Muscle of back (tissue), 13 donors: ENCODE results near the gene MTHFD2. TPM values are rescaled to one million over a fixed set of nuclear protein-coding genes. Genes with fewer than 3 reads are reported as not detected.
"Not testable (repeated sequence)": the region's sequence is repeated elsewhere in the genome, so short reads cannot be mapped to it uniquely, and the experiment has no call there.

Experiments
- DNase-seq, 3 donors: peaks; one replicate each; pipeline versions ENCODE4 v3.0.0 to v3.0.0-alpha.2; 2013
- long read RNA-seq, 9 donors: transcript quantifications; one replicate each; lab custom pipeline, GENCODE V29; 2026
- polyA plus RNA-seq, 10 donors: library from polyadenylated mRNA; unstranded; fragments of 120-200 nt; gene quantifications; one replicate each; pipeline ENCODE4 v1.2.1, GENCODE V29; 2013; ENCODE audit not compliant: insufficient read length in 10 of 10

MTHFD2 gene
- 10 to 100 TPM; 25.3 to 36.8 (median 31.3) TPM for polyA plus RNA-seq
- long read RNA-seq, donor 1, full-length matches to known transcripts: 6 of 6 reads
- long read RNA-seq, donor 1, partial matches to known transcripts: 0 of 6 reads
- long read RNA-seq, donor 1, other reads (novel, unspliced or antisense): 0 of 6 reads
- long read RNA-seq, donor 2, full-length matches to known transcripts: 9 of 20 reads
- long read RNA-seq, donor 2, partial matches to known transcripts: 6 of 20 reads
- long read RNA-seq, donor 2, other reads (novel, unspliced or antisense): 5 of 20 reads
- long read RNA-seq, donor 3: 0 reads
- long read RNA-seq, donor 4, full-length matches to known transcripts: 8 of 8 reads
- long read RNA-seq, donor 4, partial matches to known transcripts: 0 of 8 reads
- long read RNA-seq, donor 4, other reads (novel, unspliced or antisense): 0 of 8 reads
- long read RNA-seq, donor 5, full-length matches to known transcripts: 11 of 11 reads
- long read RNA-seq, donor 5, partial matches to known transcripts: 0 of 11 reads
- long read RNA-seq, donor 5, other reads (novel, unspliced or antisense): 0 of 11 reads
- long read RNA-seq, donor 6, full-length matches to known transcripts: 9 of 31 reads
- long read RNA-seq, donor 6, partial matches to known transcripts: 22 of 31 reads
- long read RNA-seq, donor 6, other reads (novel, unspliced or antisense): 0 of 31 reads
- long read RNA-seq, donor 7, full-length matches to known transcripts: 4 of 4 reads
- long read RNA-seq, donor 7, partial matches to known transcripts: 0 of 4 reads
- long read RNA-seq, donor 7, other reads (novel, unspliced or antisense): 0 of 4 reads
- long read RNA-seq, donor 8, full-length matches to known transcripts: 7 of 13 reads
- long read RNA-seq, donor 8, partial matches to known transcripts: 6 of 13 reads
- long read RNA-seq, donor 8, other reads (novel, unspliced or antisense): 0 of 13 reads
- long read RNA-seq, donor 9, full-length matches to known transcripts: 2 of 2 reads
- long read RNA-seq, donor 9, partial matches to known transcripts: 0 of 2 reads
- long read RNA-seq, donor 9, other reads (novel, unspliced or antisense): 0 of 2 reads

- peak; percentile 91 to 97 (median 96) for DNase-seq
Measured at GRCh38 chr2:74198461-74199274, at the start of gene MTHFD2. TSS of gene MTHFD2 (plus strand) at chr2:74198615. CDS start at chr2:74198642, 27 bp downstream.

DNA sequence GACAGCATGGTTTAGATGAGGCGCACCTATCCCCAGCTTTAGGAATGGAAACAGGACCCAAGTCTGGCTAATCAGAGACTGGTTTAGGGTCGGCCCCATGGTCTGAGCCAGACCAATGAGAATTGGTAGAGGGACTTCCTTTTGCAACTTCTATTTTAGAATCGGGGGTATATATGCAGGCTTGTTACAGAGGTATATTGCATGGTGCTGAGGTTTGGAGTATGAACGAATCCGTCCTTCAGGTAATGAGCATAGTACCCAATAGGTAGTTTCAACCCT lies 49.2 kb upstream of the MTHFD2 start:
- no peak for DNase-seq

DNA sequence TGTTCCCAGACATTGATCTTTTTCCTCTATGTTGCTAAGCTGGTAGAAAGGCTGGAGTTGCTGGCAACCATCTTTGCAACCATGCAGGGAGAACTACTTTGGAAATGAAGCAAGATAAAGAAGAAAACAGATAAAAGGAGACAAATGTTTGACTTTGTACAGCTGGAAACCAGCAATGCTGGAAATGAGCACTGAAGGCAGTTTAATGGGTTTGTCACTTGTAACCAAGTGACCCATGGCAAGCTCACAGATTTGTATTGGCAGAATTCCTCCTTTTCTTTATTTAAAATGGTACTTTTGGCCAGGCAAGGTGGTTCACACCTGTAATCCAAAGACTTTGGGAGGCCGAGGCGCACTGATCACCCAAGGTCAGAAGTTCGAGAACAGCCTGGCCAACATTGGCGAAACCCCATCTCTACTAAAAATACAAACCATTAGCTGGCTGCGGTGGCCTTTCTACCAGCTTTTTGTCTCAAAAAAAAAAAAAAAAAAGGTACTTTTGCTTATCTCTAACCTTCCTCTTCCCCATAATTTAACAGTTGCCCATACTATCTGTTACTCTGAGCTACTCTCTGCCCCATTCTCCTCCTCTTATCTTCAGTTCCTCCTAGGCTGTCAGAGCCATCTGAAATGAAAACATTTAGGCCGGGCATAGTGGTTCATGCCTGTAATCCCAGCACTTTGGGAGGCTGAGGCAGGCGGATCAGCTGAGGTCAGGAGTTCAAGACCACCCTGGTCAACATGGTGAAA lies 48.7 kb upstream of the MTHFD2 start:
- no peak for DNase-seq

- DNase-seq: no peak
Measured at GRCh38 chr2:74152954-74153353, 45.5 kb upstream of the MTHFD2 start.

GRCh38 chr2:74155830-74156229 lies 42.6 kb upstream of the MTHFD2 start:
- no peak for DNase-seq

DNA sequence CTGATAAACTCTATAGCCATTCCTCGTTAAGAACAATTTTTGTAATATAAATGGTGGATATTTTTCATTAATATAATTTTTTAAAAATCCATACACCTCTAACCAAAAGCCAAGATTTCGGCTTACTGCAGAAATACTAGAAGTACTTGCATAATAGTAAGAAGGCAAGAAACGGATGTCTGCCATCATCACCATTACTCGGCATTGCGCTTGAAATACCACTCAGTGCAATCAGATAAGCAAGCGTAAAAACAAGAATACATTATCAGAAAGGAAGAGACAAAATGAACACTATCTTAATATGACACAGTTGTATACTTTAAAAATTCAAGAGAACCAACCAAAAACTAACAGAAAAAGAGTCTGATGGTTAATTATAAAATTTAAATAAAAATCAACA lies 35.5 kb upstream of the MTHFD2 start:
- no peak for DNase-seq

DNA sequence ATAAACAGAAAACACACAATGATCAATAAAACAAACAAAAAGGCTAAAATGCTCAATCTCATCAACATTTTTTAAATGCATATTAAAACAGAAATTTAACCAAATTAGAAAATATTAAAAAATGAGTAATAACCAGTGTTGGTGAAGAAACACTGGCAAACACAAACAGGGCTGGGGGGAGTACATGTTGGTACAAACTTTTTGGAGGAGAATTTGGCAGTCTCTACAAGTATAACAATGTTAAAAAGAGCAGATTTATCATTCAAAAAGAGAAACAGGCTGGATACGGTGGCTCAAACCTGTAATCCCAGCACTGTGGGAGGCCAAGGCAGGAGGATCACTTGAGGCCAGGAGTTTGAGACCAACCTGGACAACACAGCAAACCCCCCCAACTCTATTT lies 33.7 kb upstream of the MTHFD2 start:
- DNase-seq: no peak

DNA sequence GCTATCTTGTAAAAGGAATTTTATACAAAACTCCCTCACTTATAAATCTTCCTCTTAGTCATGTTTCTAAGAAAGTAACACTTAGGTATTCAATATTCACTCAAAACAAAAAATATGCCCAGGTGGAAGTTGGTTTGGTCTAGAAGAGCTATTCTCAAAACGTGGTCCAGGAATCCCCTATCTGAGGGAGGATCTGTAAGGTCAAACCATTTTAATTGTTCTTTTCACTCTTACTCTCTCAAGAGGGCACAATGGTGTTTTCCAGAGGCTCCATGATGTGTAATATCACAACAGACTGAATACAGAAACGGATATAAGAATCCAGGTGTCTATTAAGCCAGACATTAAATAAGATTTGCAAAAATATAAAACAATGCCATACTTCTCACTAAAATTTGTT lies 29.7 kb upstream of the MTHFD2 start:
- no peak for DNase-seq

GRCh38 chr2:74174909-74175308 lies 23.5 kb upstream of the MTHFD2 start:
- DNase-seq: no peak

DNA sequence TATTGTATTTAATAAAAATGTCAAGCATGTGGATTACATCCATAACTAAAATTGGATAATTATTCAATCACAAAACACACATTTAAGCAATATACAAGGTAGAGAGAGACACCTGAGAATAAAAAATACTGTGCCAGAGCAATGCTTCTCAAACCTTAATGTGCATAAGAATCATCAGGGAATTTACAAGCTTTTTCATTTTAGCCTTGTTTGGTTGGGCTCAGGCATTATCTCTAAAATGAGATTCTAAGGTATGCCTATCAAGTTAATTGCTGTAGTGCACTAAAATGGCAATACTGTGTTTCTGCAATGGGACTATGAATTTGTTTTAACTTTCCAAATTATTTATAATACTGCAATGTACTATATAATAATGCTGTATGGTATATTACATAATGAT lies 20.7 kb upstream of the MTHFD2 start:
- DNase-seq: no peak

DNA sequence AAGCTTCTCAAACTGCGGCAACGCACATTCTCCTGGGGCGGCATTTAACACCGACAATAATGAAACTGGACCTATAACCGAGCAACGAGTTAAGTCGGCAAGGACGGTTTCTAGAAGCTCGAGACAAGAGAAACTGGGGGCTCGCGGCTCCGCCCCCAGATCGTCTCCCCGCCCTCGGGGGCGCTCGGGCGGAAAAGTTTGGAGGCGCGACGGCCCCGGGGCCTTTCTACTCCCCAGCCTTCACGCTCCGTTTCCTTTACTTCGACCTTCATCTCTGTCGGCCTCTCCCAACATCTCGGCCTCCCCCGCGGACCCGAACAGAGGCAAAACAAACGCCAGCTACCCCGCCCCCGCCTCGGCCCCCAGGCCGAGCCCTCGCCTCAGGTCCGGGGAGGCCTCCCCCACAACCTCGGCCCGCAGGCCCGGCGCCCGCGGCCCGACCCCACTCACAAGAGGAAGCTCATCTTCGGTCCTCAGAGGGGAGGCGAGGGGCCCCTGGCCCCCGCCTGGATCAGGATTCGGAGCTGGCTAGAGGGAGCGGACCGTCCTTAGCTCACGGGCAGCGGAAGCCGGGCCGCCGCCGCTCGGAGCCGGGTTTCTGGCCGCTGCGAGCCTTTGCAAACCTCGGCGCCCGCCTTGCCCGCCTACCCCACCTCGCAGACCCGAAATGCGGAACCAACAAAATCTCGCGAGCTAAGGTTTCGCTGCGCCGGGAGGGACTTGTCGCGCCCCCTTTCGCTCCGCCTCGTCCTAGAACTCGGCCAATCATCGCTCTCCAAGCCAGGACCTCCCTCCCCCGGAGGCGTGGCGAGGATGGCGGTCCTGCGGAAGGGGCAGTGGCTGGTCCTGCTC lies 20.0 kb upstream of the MTHFD2 start, which contains the start of gene MOB1A:
TSS of gene MOB1A (minus strand) at position 669 of the 852 bp plus-strand sequence. CDS start at position 464, 205 bp downstream.
- DNase-seq: peak; percentile 98 to 99 (median 99)

- no peak for DNase-seq
Measured at GRCh38 chr2:74179063-74179865, 19.2 kb upstream of the MTHFD2 start.

DNA sequence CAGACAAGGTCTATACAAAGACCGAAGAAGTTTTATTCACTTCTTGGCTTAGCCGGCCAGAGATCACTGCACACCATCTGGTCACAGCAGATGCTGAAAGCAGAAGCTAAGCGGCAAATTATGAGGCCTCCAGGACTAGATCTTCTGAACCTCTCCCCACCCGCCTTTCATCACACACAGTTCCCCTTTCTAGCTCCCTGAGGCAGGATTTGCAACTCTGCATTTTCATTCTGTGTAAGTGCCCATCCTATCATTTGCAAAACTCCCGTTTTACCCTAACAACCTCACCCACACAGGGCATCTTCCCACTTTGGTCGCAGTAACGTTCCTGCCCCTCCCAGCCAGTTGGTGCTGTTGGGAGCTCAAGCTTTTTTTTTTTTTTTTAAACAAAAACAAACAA lies 16.7 kb upstream of the MTHFD2 start:
- DNase-seq: peak in 1 of 3 donors; percentile 36

- DNase-seq: no peak
Measured at GRCh38 chr2:74183878-74184277, 14.5 kb upstream of the MTHFD2 start.

DNA sequence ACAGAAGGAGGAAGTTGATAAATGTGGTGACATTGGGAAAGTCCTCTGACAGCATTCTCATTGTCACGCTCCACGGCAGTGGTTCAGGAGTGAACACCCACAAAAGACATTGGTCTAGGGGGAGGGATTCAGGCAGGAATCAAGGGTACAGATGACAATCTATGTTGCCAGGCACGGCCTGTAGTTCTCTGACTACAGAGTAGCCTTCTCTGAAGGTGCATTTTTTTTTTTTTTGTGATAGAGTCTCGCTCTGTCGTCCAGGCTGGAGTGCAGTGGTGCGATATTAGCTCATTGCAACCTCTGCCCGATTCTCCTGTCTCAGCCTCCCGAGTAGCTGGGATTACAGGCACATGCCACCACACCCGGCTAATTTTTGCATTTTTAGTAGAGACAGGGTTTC lies 12.4 kb upstream of the MTHFD2 start:
- peak in 1 of 3 donors; percentile 37 for DNase-seq

- not testable (repeated sequence) for DNase-seq
Measured at GRCh38 chr2:74186706-74187105, 11.7 kb upstream of the MTHFD2 start.

DNA sequence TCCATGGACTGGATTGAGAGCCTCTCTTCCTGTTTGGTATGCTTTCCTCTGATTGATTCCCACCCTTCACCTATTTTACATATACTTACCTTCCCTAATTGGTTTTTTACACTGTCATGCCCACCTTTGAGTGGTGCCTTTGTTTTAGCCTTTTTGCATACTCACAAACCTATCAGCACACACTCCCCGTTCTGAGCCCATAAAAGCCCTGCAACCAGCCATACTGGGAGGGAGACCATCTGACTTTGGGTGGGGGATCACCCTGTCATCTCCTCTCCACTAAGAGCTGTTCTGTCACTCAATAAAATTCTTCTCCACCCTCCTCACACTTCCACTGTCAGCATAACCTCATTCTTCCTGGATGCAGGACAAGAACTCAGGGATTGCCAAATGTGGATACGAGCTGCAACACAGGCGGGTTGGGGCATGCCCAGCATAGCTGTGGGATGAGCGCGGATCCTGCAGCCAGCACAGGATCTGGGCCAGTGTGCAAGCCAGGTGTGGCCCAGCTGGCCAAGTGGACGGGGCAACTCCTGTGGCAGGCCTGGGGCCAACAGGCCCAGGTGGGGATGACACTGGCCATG lies 10.3 kb upstream of the MTHFD2 start:
- no peak for DNase-seq

DNA sequence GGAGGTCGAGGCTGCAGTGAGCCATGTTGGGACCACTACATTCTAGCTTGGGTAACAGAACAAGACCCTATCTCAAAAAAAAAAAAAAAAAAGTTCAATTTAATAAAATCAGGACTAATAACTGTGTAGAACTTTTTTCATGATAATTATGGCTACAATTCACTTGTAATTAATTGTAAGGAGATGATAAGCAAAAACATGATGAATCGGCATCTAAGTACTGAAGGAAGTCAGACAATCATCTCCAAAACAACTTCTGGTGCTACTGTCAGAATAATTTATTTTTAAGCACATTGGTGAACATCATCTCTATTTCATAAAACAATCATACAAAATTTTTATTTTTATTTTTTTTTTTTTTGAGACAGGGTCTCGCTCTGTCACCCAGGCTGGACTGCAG lies 9.7 kb upstream of the MTHFD2 start:
- no peak for DNase-seq
